Left ventricle myocardium inferior (tissue), 1 donor: ENCODE results near the gene IQCM. TPM values are rescaled to one million over a fixed set of nuclear protein-coding genes. Genes with fewer than 3 reads are reported as not detected.

Source experiments
- DNase-seq: peaks from one replicate; pipeline ENCODE4 v3.0.0-alpha.2; 2020
- H3K27ac ChIP-seq: fragments of 200-600 bp; replicated peaks from 2 replicates; pipeline ENCODE4 v1.8.0; 2021
- H3K27me3 ChIP-seq: fragments of 200-600 bp; 2 replicates; pipeline ENCODE4 v1.8.0; 2021; ENCODE audit warnings: low read depth
- H3K36me3 ChIP-seq: fragments of 200-600 bp; 2 replicates; pipeline ENCODE4 v1.8.0; 2021
- H3K4me1 ChIP-seq: fragments of 200-600 bp; 2 replicates; pipeline ENCODE4 v1.8.0; 2021
- H3K4me3 ChIP-seq: fragments of 200-600 bp; 2 replicates; pipeline ENCODE4 v1.8.0; 2021; ENCODE audit warnings: mild to moderate bottlenecking, moderate library complexity
- H3K9me3 ChIP-seq: fragments of 200-600 bp; replicated peaks from 2 replicates; pipeline ENCODE4 v1.8.0; 2021
- CTCF ChIP-seq: fragments of 200-600 bp; IDR thresholded peaks from 2 replicates; pipeline ENCODE4 v1.8.0; 2021; ENCODE audit warnings: antibody characterized with exemption, mild to moderate bottlenecking, borderline replicate concordance
- intact Hi-C: fragments of 100-400 bp; cut with micrococcal nuclease; formaldehyde crosslinking; loops from one replicate; pipeline ENCODE4 v1.11.0; 2022
- total RNA-seq: library from RNA; stranded (reverse); fragmentation: NEBNext Ultra II Directional; extraction: Animal tissue kit (Norgen Biotek cat#: 25700); gene quantifications from one replicate; pipeline ENCODE4 v1.2.1, GENCODE V29; 2021
- donor health status: DM: no; HTN: yes; CAD: no; lungs with severe emphysema.

The IQCM gene
- total RNA-seq, 1 donor from 2014 or later, result not detected

GRCh38 chr4:149754526-149754925 is 61.1 kb downstream of the IQCM start:
- no peaks in the 10 kb centered on the region for H3K4me1 ChIP-seq
- intact Hi-C loops, result no loop called here
- DNase-seq, result no peak
- H3K36me3 ChIP-seq, result no peaks in the 10 kb centered on the region
- TF ChIP-seq CTCF, result no peak
- no peaks in the 10 kb centered on the region for H3K9me3 ChIP-seq
- no peak overlapping the region for H3K4me3 ChIP-seq
- no peaks in the 10 kb centered on the region for H3K27me3 ChIP-seq
- H3K27ac ChIP-seq, result no peak overlapping the region

- DNase-seq, result no peak
- Histone ChIP-seq H3K4me1 (no peaks in the 10 kb centered on the region), H3K36me3 (no peaks in the 10 kb centered on the region), H3K27ac (no peak overlapping the region), H3K27me3 (no peaks in the 10 kb centered on the region), H3K4me3 (no peak overlapping the region), H3K9me3 (no peaks in the 10 kb centered on the region)
- intact Hi-C loops, result no loop called here
- no peak for TF ChIP-seq CTCF
Observed at GRCh38 chr4:149752729-149753128, 62.9 kb downstream of the IQCM start.

GRCh38 chr4:149751174-149751573 is 64.5 kb downstream of the IQCM start:
- Histone ChIP-seq H3K27ac (no peak overlapping the region), H3K4me3 (no peak overlapping the region), H3K36me3 (no peaks in the 10 kb centered on the region), H3K4me1 (no peaks in the 10 kb centered on the region), H3K27me3 (no peaks in the 10 kb centered on the region), H3K9me3 (no peaks in the 10 kb centered on the region)
- no peak for DNase-seq
- TF ChIP-seq CTCF, result no peak
- intact Hi-C loops, result no loop called here

- Histone ChIP-seq H3K27me3 (no peaks in the 10 kb centered on the region), H3K4me1 (no peaks in the 10 kb centered on the region), H3K36me3 (no peaks in the 10 kb centered on the region), H3K27ac (no peak overlapping the region), H3K9me3 (no peaks in the 10 kb centered on the region), H3K4me3 (no peak overlapping the region)
- intact Hi-C loops, result no loop called here
- DNase-seq, result no peak
- TF ChIP-seq CTCF, result no peak
Observed at GRCh38 chr4:149749784-149750183, 65.9 kb downstream of the IQCM start.

- H3K27me3 ChIP-seq, result no peaks in the 10 kb centered on the region
- H3K36me3 ChIP-seq, result no peaks in the 10 kb centered on the region
- no peak for DNase-seq
- H3K27ac ChIP-seq, result no peak overlapping the region
- no peak overlapping the region for H3K4me3 ChIP-seq
- H3K4me1 ChIP-seq, result no peaks in the 10 kb centered on the region
- no peak for TF ChIP-seq CTCF
- no peaks in the 10 kb centered on the region for H3K9me3 ChIP-seq
- intact Hi-C loops, result no loop called here
Observed at GRCh38 chr4:149747646-149748045, 68.0 kb downstream of the IQCM start.

- Histone ChIP-seq H3K9me3 (no peaks in the 10 kb centered on the region), H3K27ac (no peak overlapping the region), H3K4me1 (no peaks in the 10 kb centered on the region), H3K27me3 (no peaks in the 10 kb centered on the region), H3K4me3 (no peak overlapping the region), H3K36me3 (no peaks in the 10 kb centered on the region)
- TF ChIP-seq CTCF, result no peak
- intact Hi-C loops, result no loop called here
- no peak for DNase-seq
Observed at GRCh38 chr4:149746276-149746675, 69.4 kb downstream of the IQCM start.
